HCT116 (cell line): ENCODE measurements around the gene SLC9B2.

ENCODE experiments used
- CEBPB ChIP-seq: IDR thresholded peaks from 2 replicates; pipeline ENCODE4 v1.6.1; 2012; ENCODE audit warnings: low read depth
- EGR1 ChIP-seq: IDR thresholded peaks from 2 replicates; pipeline ENCODE4 v1.6.1; 2012; ENCODE audit warnings: low read depth
- EZH2 ChIP-seq: fragments of 200-600 bp; sonication (generic); IDR thresholded peaks from 2 replicates; pipeline ENCODE4 v1.6.1; 2017; ENCODE audit warnings: antibody characterized with exemption, mixed run types
- FOSL1 ChIP-seq: IDR thresholded peaks from 2 replicates; pipeline ENCODE4 v1.6.1; 2012; ENCODE audit warnings: low read depth
- JUND ChIP-seq: IDR thresholded peaks from 2 replicates; pipeline ENCODE4 v1.6.1; 2012
- MAX ChIP-seq: IDR thresholded peaks from 2 replicates; pipeline ENCODE4 v1.6.1; 2012
- POLR2A ChIP-seq: IDR thresholded peaks from 2 replicates; pipeline ENCODE4 v1.7.0; 2011; ENCODE audit warnings: borderline replicate concordance; ENCODE audit not compliant: insufficient read depth, insufficient read length; ENCODE audit errors: extremely low read depth
- POLR2AphosphoS5 ChIP-seq: IDR thresholded peaks from 2 replicates; pipeline ENCODE4 v1.6.1; 2011; ENCODE audit warnings: mild to moderate bottlenecking, low read depth, low read length, moderate library complexity
- REST ChIP-seq: IDR thresholded peaks from 2 replicates; pipeline ENCODE4 v1.6.1; 2012; ENCODE audit warnings: low read depth
- SIN3A ChIP-seq: IDR thresholded peaks from 2 replicates; pipeline ENCODE4 v1.6.1; 2012; ENCODE audit warnings: low read depth
- ZFX ChIP-seq: fragments of 450-650 bp; IDR thresholded peaks from 2 replicates; pipeline ENCODE4 v1.6.1; 2017
- TF ChIP-seq, protein P1 (sequence below): IDR thresholded peaks from 2 replicates; pipeline ENCODE4 v1.6.1; 2011; ENCODE audit warnings: mild to moderate bottlenecking, low read length, moderate library complexity; ENCODE audit not compliant: insufficient replicate concordance; ENCODE audit errors: extremely low read depth
- TF ChIP-seq, protein P2 (sequence below), 3 experiments: fragments of 200-600 bp in 1 of 3; sonication (generic) in 1 of 3; IDR thresholded peaks in 2 of 3; conservative IDR thresholded peaks in 1 of 3; 2 replicates each; pipeline ENCODE4 v1.5.1; 2012 to 2017; ENCODE audit warnings: low read depth in 2 of 3, low read length in 2 of 3, antibody characterized with exemption in 1 of 3, borderline replicate concordance in 1 of 3, control low read depth in 1 of 3, mild to moderate bottlenecking in 1 of 3, mixed read lengths in 1 of 3, mixed run types in 1 of 3, moderate library complexity in 1 of 3; ENCODE audit not compliant: insufficient read depth in 1 of 3

GRCh38 chr4:103076747-103077347 is at the start of gene SLC9B2:
- TF ChIP-seq REST (no peak), SIN3A (no peak), JUND (no peak), POLR2A (no peak), FOSL1 (no peak), EGR1 (no peak), MAX (no peak), CEBPB (no peak; the same call in 1 of the 2 replicates), POLR2AphosphoS5 (no peak), EZH2 (no peak), ZFX (no peak; the same call in 1 of the 2 replicates)
- TF ChIP-seq, protein P1, sequence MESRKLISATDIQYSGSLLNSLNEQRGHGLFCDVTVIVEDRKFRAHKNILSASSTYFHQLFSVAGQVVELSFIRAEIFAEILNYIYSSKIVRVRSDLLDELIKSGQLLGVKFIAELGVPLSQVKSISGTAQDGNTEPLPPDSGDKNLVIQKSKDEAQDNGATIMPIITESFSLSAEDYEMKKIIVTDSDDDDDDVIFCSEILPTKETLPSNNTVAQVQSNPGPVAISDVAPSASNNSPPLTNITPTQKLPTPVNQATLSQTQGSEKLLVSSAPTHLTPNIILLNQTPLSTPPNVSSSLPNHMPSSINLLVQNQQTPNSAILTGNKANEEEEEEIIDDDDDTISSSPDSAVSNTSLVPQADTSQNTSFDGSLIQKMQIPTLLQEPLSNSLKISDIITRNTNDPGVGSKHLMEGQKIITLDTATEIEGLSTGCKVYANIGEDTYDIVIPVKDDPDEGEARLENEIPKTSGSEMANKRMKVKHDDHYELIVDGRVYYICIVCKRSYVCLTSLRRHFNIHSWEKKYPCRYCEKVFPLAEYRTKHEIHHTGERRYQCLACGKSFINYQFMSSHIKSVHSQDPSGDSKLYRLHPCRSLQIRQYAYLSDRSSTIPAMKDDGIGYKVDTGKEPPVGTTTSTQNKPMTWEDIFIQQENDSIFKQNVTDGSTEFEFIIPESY: peak; percentile 45
- TF ChIP-seq, protein P2, sequence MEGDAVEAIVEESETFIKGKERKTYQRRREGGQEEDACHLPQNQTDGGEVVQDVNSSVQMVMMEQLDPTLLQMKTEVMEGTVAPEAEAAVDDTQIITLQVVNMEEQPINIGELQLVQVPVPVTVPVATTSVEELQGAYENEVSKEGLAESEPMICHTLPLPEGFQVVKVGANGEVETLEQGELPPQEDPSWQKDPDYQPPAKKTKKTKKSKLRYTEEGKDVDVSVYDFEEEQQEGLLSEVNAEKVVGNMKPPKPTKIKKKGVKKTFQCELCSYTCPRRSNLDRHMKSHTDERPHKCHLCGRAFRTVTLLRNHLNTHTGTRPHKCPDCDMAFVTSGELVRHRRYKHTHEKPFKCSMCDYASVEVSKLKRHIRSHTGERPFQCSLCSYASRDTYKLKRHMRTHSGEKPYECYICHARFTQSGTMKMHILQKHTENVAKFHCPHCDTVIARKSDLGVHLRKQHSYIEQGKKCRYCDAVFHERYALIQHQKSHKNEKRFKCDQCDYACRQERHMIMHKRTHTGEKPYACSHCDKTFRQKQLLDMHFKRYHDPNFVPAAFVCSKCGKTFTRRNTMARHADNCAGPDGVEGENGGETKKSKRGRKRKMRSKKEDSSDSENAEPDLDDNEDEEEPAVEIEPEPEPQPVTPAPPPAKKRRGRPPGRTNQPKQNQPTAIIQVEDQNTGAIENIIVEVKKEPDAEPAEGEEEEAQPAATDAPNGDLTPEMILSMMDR (IDR thresholded peaks at IDR 0.05 in 2 of 3, conservative IDR thresholded peaks at IDR 0.05 in 1 of 3; ENCODE audit: borderline replicate concordance in 1 of 3, insufficient read depth in 1 of 3, low read depth in 2 of 3, low read length in 2 of 3): no peak
